HCT116 (cell line): ENCODE results near the gene CD19. TPM values are rescaled to one million over a fixed set of nuclear protein-coding genes. Genes with fewer than 3 reads are reported as not detected.

Experiments
- ATAC-seq: fragments of 200-7000 bp; cut with Tn5 transposase; 2 replicates; pipeline ENCODE4 v1.9.1; 2020; ENCODE audit warnings: mild to moderate bottlenecking, moderate library complexity
- BruUV-seq: library from RNA; stranded (reverse); fragments of 400-500 nt; replicated peaks from 2 replicates; lab custom pipeline; 2021; lab: Mats Ljungman, UMichigan
- CTCF ChIA-PET: fragments of 300-600 bp; sonication (Branson Sonifier 250); formaldehyde crosslinking; loops from one replicate; lab custom pipeline; 2021; ENCODE audit warnings: antibody characterized with exemption; lab: Charles Lee
- POLR2A ChIA-PET: fragments of 300-600, 350-600 bp; sonication (Branson Sonifier 250); formaldehyde crosslinking; loops from one replicate; lab custom pipeline; 2021; ENCODE audit warnings: antibody characterized with exemption; lab: Charles Lee
- RAD21 ChIA-PET, 2 experiments: fragments of 300-600 bp; sonication (Branson Sonifier 250); formaldehyde crosslinking; loops; one replicate each; lab custom pipeline; 2023; ENCODE audit warnings: low total read pairs in 2 of 2; ENCODE audit not compliant: uncharacterized antibody in 2 of 2, unreplicated experiment in 2 of 2, low non-redundant PET in 1 of 2; lab: Charles Lee
- DNase-seq: peaks from one replicate; pipeline ENCODE4 v3.0.0-alpha.2; 2010; ENCODE audit warnings: low read depth, low spot score
- H2AFZ ChIP-seq: fragments of 200-600 bp; shearing (Covaris generic), sonication (generic); 2 replicates; pipeline ENCODE4 v1.6.1; 2017; ENCODE audit warnings: low read depth, mixed run types, mixed read lengths, antibody characterized with exemption, low read length; ENCODE audit not compliant: poor library complexity, severe bottlenecking
- H3K27ac ChIP-seq: 2 replicates; pipeline ENCODE4 v1.5.1; 2012; ENCODE audit warnings: low read depth, low read length
- H3K27me3 ChIP-seq: fragments of 200-600 bp; sonication (generic); 2 replicates; pipeline ENCODE4 v1.6.1; 2016; ENCODE audit warnings: mixed run types, low read length, mixed read lengths; ENCODE audit not compliant: insufficient read depth
- H3K36me3 ChIP-seq, 2 experiments: fragments of 200-500 bp in 1 of 2; fragments of 200-600 bp in 1 of 2; sonication (Bioruptor generic) in 1 of 2; sonication (generic) in 1 of 2; 2 replicates each; pipeline versions ENCODE4 v1.5.1 to v1.6.1; 2014 to 2016; ENCODE audit warnings: low read length in 2 of 2, inconsistent platforms in 1 of 2, mixed read lengths in 1 of 2, mixed run types in 1 of 2; ENCODE audit not compliant: insufficient read depth in 2 of 2, control insufficient read depth in 1 of 2
- H3K4me1 ChIP-seq, 2 experiments: fragments of 200-600 bp in 1 of 2; sonication (generic) in 1 of 2; 2 replicates each; pipeline versions ENCODE4 v1.5.1 to v1.6.1; 2012 to 2017; ENCODE audit warnings: low read length in 2 of 2, inconsistent platforms in 1 of 2, mild to moderate bottlenecking in 1 of 2, mixed read lengths in 1 of 2, mixed run types in 1 of 2, moderate library complexity in 1 of 2; ENCODE audit not compliant: insufficient read depth in 2 of 2, control insufficient read depth in 1 of 2
- H3K4me2 ChIP-seq: fragments of 200-600 bp; sonication (generic); 2 replicates; pipeline ENCODE4 v1.6.1; 2017; ENCODE audit warnings: mixed run types, low read length, mixed read lengths
- H3K4me3 ChIP-seq, 2 experiments: fragments of 200-600 bp in 1 of 2; sonication (generic) in 1 of 2; replicated peaks in 1 of 2; 2 replicates each; pipeline ENCODE4 v1.5.1; 2011 to 2016; ENCODE audit warnings: low read length in 2 of 2, control low read depth in 1 of 2, low read depth in 1 of 2, mild to moderate bottlenecking in 1 of 2, mixed read lengths in 1 of 2, mixed run types in 1 of 2
- H3K79me2 ChIP-seq: fragments of 200-600 bp; sonication (generic); 2 replicates; pipeline ENCODE4 v1.6.1; 2017; ENCODE audit warnings: mild to moderate bottlenecking, mixed run types, low read length, moderate library complexity, mixed read lengths; ENCODE audit not compliant: insufficient read depth
- H3K9ac ChIP-seq: fragments of 200-600 bp; sonication (generic); 2 replicates; pipeline ENCODE4 v1.6.1; 2016; ENCODE audit warnings: low read length, mixed read lengths
- H3K9me2 ChIP-seq: fragments of 200-600 bp; sonication (generic), shearing (Covaris generic); 2 replicates; pipeline ENCODE4 v1.6.1; 2017; ENCODE audit warnings: mixed run types, mild to moderate bottlenecking, moderate library complexity; ENCODE audit not compliant: insufficient read depth
- H3K9me3 ChIP-seq, 2 experiments: fragments of 200-500 bp in 1 of 2; fragments of 200-600 bp in 1 of 2; sonication (Bioruptor generic) in 1 of 2; sonication (generic) in 1 of 2; 2 replicates each; pipeline ENCODE4 v1.6.1; 2014 to 2017; ENCODE audit warnings: low read length in 2 of 2, mixed read lengths in 2 of 2, inconsistent platforms in 1 of 2, low read depth in 1 of 2, mild to moderate bottlenecking in 1 of 2, mixed run types in 1 of 2, moderate library complexity in 1 of 2; ENCODE audit not compliant: control insufficient read depth in 1 of 2, insufficient read depth in 1 of 2
- H4K20me1 ChIP-seq: fragments of 200-600 bp; sonication (generic), shearing (Covaris generic); 2 replicates; pipeline ENCODE4 v1.6.1; 2017; ENCODE audit warnings: mixed run types, mild to moderate bottlenecking, moderate library complexity; ENCODE audit not compliant: insufficient read depth
- CBX3 ChIP-seq: IDR thresholded peaks from 2 replicates; pipeline ENCODE4 v1.6.1; 2012; ENCODE audit warnings: low read depth
- CEBPB ChIP-seq: IDR thresholded peaks from 2 replicates; pipeline ENCODE4 v1.6.1; 2012; ENCODE audit warnings: low read depth
- CTCF ChIP-seq, 3 experiments: fragments of 200-600 bp in 1 of 3; sonication (generic) in 1 of 3; IDR thresholded peaks in 2 of 3; conservative IDR thresholded peaks in 1 of 3; 2 replicates each; pipeline ENCODE4 v1.5.1; 2012 to 2017; ENCODE audit warnings: low read depth in 2 of 3, low read length in 2 of 3, antibody characterized with exemption in 1 of 3, borderline replicate concordance in 1 of 3, control low read depth in 1 of 3, mild to moderate bottlenecking in 1 of 3, mixed read lengths in 1 of 3, mixed run types in 1 of 3, moderate library complexity in 1 of 3; ENCODE audit not compliant: insufficient read depth in 1 of 3
- ELF1 ChIP-seq: IDR thresholded peaks from 2 replicates; pipeline ENCODE4 v1.6.1; 2012; ENCODE audit warnings: low read depth, borderline replicate concordance
- EZH2 ChIP-seq: fragments of 200-600 bp; sonication (generic); IDR thresholded peaks from 2 replicates; pipeline ENCODE4 v1.6.1; 2017; ENCODE audit warnings: antibody characterized with exemption, mixed run types
- FOSL1 ChIP-seq: IDR thresholded peaks from 2 replicates; pipeline ENCODE4 v1.6.1; 2012; ENCODE audit warnings: low read depth
- POLR2AphosphoS5 ChIP-seq: IDR thresholded peaks from 2 replicates; pipeline ENCODE4 v1.6.1; 2011; ENCODE audit warnings: mild to moderate bottlenecking, low read depth, low read length, moderate library complexity
- SIN3A ChIP-seq: IDR thresholded peaks from 2 replicates; pipeline ENCODE4 v1.6.1; 2012; ENCODE audit warnings: low read depth
- SRF ChIP-seq: IDR thresholded peaks from 2 replicates; pipeline ENCODE4 v1.6.1; 2012; ENCODE audit warnings: low read depth
- YY1 ChIP-seq: IDR thresholded peaks from 2 replicates; pipeline ENCODE4 v1.6.1; 2011; ENCODE audit warnings: low read length, low read depth, moderate library complexity, mild to moderate bottlenecking; ENCODE audit not compliant: insufficient replicate concordance; ENCODE audit errors: extremely low read depth
- ZBTB33 ChIP-seq: IDR thresholded peaks from 2 replicates; pipeline ENCODE4 v1.6.1; 2011; ENCODE audit warnings: mild to moderate bottlenecking, low read length, moderate library complexity; ENCODE audit not compliant: insufficient replicate concordance; ENCODE audit errors: extremely low read depth
- ZFX ChIP-seq: fragments of 450-650 bp; IDR thresholded peaks from 2 replicates; pipeline ENCODE4 v1.6.1; 2017
- ZNF274 ChIP-seq: fragments of 200-500 bp; sonication (Bioruptor generic); IDR thresholded peaks from 2 replicates; pipeline ENCODE4 v1.6.1; 2014; ENCODE audit warnings: mild to moderate bottlenecking, low read depth, low read length, inconsistent platforms
- intact Hi-C: fragments of 100-400 bp; cut with micrococcal nuclease; formaldehyde crosslinking; loops from 2 replicates; pipeline ENCODE4 v1.10.0; 2022
- total RNA-seq: library from RNA; stranded (reverse); gene quantifications from one replicate; pipeline ENCODE4 v1.2.1, GENCODE V29; 2021; ENCODE audit not compliant: unreplicated experiment
- TF ChIP-seq, protein P1 (sequence below): IDR thresholded peaks from 2 replicates; pipeline ENCODE4 v1.6.1; 2012; ENCODE audit warnings: low read depth

The CD19 gene
- total RNA-seq, 1 experiment from 2014 or later: 0.27 TPM

DNA sequence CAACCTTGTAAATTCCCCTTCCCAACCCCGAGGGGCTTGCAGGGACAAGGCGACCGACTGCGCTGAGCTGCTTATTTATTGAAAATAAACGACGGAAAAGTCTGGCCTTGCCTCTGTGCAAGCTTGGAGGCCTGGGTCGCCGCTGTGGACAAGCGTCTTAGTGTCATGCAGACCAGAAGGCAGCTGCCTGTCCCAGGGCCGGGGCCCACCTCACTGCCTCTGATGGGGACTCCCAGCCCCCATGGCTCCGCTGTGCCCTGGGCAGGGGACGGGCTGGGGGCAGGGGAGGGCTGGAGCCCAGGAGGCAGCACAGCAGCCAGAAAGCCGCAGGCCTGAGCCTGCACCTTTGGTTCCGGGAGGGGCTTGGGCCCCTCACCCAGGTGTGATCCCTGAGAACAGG is 27.4 kb upstream of the CD19 start:
- no TSS peak for BruUV-seq
- intact Hi-C loops: no loop called here
- ChIA-PET POLR2A (no interaction called here), RAD21 (no interaction called here), CTCF (no interaction called here)
- H3K9me3 ChIP-seq: no peaks in the 10 kb centered on the region
- ATAC-seq: no peak
- no peak overlapping the region for H3K4me3 ChIP-seq
- no peak for DNase-seq
- H3K27ac ChIP-seq: no peak overlapping the region
- H3K9ac ChIP-seq: no peak overlapping the region
- H3K36me3 ChIP-seq: no peaks in the 10 kb centered on the region
- H3K4me2 ChIP-seq: no peak overlapping the region
- H3K27me3 ChIP-seq: no peaks in the 10 kb centered on the region
- no peaks in the 10 kb centered on the region for H3K4me1 ChIP-seq
- H4K20me1 ChIP-seq: no peaks in the 10 kb centered on the region
- no peak for TF ChIP-seq CEBPB
- no peak overlapping the region for H2AFZ ChIP-seq
- H3K79me2 ChIP-seq: no peaks in the 10 kb centered on the region
- no peaks in the 10 kb centered on the region for H3K9me2 ChIP-seq

DNA sequence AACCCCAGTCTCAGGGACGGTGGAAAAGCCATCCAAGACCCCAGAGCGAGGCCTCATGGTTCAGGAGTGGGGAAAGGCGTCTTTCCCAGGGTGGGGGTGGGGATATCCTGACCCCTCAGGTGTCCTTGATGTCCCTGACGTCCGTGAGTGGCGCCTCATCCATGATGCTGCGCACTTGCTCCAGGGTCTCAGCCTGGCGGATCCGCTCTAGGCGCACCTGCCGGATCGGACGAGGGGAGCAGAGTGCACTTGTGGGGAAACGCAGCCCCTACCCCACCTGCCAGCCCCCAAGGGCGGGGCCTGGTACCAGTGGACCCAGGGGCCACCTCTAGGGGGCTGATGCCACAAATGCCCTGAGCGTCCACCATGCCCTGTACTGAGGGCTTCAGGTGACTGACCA is 26.9 kb upstream of the CD19 start:
- ChIA-PET POLR2A (no interaction called here), CTCF (no interaction called here), RAD21 (no interaction called here)
- Histone ChIP-seq H2AFZ (no peak overlapping the region), H3K4me2 (no peak overlapping the region), H4K20me1 (no peaks in the 10 kb centered on the region), H3K4me3 (no peak overlapping the region), H3K79me2 (no peaks in the 10 kb centered on the region), H3K4me1 (peaks cover under 1% of the 10 kb centered on the region in 2 experiments), H3K36me3 (no peaks in the 10 kb centered on the region), H3K27ac (no peak overlapping the region), H3K27me3 (no peaks in the 10 kb centered on the region), H3K9me3 (no peaks in the 10 kb centered on the region), H3K9ac (no peak overlapping the region), H3K9me2 (no peaks in the 10 kb centered on the region)
- ATAC-seq (no peak), DNase-seq (no peak)
- no TSS peak for BruUV-seq
- intact Hi-C loops: no loop called here
- no peak for TF ChIP-seq CTCF (IDR thresholded peaks at IDR 0.05 in 2 of 3, conservative IDR thresholded peaks at IDR 0.05 in 1 of 3; ENCODE audit: borderline replicate concordance in 1 of 3, insufficient read depth in 1 of 3, low read depth in 2 of 3, low read length in 2 of 3)
- TF ChIP-seq ZFX: no peak
- TF ChIP-seq EZH2: no peak
- no peak for TF ChIP-seq CBX3
- no peak for TF ChIP-seq FOSL1
- no peak for TF ChIP-seq POLR2AphosphoS5
- TF ChIP-seq, protein P1, sequence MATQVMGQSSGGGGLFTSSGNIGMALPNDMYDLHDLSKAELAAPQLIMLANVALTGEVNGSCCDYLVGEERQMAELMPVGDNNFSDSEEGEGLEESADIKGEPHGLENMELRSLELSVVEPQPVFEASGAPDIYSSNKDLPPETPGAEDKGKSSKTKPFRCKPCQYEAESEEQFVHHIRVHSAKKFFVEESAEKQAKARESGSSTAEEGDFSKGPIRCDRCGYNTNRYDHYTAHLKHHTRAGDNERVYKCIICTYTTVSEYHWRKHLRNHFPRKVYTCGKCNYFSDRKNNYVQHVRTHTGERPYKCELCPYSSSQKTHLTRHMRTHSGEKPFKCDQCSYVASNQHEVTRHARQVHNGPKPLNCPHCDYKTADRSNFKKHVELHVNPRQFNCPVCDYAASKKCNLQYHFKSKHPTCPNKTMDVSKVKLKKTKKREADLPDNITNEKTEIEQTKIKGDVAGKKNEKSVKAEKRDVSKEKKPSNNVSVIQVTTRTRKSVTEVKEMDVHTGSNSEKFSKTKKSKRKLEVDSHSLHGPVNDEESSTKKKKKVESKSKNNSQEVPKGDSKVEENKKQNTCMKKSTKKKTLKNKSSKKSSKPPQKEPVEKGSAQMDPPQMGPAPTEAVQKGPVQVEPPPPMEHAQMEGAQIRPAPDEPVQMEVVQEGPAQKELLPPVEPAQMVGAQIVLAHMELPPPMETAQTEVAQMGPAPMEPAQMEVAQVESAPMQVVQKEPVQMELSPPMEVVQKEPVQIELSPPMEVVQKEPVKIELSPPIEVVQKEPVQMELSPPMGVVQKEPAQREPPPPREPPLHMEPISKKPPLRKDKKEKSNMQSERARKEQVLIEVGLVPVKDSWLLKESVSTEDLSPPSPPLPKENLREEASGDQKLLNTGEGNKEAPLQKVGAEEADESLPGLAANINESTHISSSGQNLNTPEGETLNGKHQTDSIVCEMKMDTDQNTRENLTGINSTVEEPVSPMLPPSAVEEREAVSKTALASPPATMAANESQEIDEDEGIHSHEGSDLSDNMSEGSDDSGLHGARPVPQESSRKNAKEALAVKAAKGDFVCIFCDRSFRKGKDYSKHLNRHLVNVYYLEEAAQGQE: no peak
- no peak for TF ChIP-seq ELF1
- no peak for TF ChIP-seq SRF
- TF ChIP-seq YY1: no peak
- no peak for TF ChIP-seq ZBTB33
- no peak for TF ChIP-seq CEBPB
- no peak for TF ChIP-seq ZNF274
- no peak for TF ChIP-seq SIN3A
